Measurements from ENCODE around the gene PPIE.
A peak's percentile ranks its signal among the peaks of the same experiment; 100 is the strongest.
"Not testable (repeated sequence)": the region's sequence is repeated elsewhere in the genome, so short reads cannot be mapped to it uniquely, and the experiment has no call there.

The PPIE gene

DNA sequence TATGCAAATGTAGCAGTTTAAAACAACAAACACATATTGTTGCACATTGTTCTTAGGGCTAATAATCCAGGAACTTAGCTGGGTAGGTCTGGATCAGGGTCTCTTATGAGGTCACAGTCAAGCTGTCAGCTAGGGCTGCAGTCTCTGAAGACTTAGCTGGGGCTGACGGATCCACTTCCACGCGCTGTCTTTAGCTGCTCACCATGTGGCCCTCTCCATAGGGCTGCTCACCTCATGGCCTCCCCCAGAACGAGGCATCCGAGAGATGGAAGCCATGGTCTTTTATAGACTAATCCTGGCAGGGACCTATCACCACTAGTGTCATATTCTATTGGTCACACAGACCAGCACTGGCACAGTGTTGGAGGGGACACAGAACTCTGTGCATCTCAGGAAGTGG is 41.1 kb downstream of the PPIE start:
- DNase-seq: no peak

DNA sequence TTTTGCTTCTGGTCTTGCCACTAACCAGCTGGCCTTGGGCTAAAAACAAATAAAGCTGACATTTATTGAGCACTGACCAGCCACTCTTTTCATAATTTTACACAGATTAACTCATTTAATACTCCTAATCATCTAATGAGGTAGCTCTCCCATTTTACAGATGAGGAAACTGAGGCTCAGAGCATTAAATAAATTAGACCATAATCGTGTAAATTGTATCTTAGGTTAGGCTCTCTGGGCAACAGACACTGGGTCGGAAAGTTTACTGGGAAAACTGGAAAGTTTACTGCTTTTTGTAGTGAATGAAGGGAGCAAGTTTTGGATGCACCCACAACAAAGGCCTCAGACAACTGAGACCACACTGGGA is 42.6 kb downstream of the PPIE start:
- DNase-seq: no peak

- no peak for DNase-seq
These were observed 43.4 kb downstream of the PPIE start for GRCh38 chr1:39782103-39782502.

DNA sequence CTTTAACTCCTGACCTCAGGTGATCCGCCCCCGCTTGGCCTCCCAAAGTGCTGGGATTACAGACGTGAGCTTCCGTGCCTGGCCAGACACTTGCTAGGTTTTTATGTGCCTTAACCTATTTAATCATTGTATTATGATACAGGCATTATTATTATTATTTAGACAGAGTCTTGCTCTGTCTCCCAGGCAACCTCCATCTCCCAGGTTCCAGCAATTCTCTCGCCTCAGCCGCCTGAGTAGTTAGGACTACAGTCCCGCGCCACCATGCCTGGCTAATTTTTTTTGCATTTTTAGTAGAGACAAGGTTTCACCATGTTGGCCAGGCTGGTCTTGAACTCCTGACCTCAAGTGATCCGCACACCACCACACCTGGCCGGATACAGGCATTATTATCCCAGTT is 44.0 kb downstream of the PPIE start:
- DNase-seq: not testable (repeated sequence)

DNA sequence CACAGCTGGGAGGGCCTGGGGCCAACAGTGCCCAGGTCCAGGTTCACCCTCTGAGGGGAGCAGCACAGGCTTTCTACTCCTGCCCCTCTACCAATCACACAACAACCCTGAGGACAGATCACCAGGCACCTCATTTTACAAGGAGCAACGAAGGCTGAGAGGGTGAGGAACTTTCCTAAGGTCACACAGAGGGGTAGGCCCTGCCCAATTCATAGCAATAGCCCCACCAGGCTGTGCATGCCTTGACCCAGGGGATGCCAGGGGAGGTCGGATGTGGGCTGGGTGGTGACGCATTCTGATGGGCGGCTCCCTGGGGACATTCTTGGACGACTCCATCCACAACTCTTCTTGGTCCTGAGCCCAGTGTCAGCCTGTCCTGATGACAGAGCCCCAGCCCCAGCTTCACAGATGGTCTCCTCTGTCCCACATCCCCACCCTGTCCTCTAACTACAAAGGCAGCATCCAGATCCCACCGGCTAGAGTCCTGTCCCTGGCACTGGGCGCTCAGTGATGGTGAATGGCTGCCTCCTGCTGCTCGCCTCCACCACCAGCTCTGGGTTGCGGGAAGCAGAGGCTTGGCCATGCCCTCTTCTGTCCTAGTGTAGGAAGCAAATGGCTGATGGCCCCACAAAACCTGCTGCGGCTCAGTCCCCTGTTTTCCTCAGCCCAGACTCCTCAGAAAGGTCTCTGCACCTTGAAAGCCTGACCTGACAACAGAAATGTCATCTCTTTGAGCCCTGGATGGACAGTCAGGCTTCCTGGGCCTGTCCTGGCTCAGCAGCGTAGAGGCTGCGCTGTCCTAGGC is 47.8 kb downstream of the PPIE start:
- not testable (repeated sequence) for DNase-seq

DNA sequence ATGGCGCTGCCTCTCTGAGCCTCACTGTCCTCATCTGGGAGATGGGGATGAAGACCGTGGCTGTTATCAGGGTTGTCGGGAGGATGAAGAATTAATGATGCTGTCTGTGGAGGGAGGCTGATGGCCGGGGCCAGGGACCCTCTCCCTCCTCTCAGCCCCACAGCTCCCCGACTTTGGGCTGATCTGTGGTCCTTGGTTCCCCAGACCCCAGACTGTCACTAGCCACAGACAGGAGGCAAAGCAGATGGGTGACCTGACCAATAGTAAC is 48.4 kb downstream of the PPIE start:
- not testable (repeated sequence) for DNase-seq

- DNase-seq: no peak
These were observed 48.8 kb downstream of the PPIE start for GRCh38 chr1:39787468-39787867.

- DNase-seq: not testable (repeated sequence)
These were observed 49.3 kb downstream of the PPIE start for GRCh38 chr1:39787964-39788363.

GRCh38 chr1:39788426-39788757 is 49.7 kb downstream of the PPIE start:
- peak; percentile 10 for DNase-seq

DNA sequence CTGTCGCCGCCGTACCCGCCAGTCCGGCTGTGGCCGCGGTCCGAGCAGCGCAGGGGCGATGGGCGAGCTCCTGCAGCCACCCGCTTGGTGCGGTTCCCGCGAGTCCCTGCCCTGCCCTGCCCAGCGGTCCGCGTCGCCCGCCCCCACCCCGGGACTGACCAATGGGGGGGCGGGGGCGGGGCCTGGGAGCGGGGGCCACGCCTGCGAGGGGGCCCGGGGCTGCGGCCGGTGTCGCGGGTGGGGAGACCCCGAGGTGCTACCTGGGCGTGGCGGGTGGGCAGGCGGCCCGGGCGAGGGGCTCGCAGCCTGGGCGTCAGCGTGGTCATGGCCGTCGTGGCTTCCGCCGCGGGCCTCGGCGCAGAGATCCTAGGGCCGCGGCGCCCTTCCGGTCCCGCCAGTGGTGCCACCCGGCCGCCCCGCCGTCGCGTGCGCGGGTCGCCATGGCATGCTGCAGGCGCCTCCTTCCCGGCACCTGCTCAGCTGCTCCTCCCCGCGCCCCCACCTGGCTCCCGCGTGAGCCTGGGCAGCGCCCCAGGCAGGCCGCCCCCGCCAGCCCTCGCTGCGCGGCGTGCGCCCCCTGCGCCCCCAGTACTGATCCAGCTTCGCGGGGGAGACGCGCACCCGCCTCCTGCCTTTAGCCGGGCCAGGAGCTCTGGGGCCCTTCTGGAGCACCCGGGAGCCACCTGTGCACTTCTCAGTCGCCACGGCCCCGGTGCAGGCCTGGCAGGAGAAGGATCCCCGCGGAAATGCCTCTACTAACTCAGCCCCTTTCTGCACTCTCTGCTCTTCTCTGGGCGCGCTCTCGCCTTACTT is 50.3 kb downstream of the PPIE start, which contains the start of gene BMP8B:
BMP8B (minus strand) TSS at position 108 of the 813 bp plus-strand sequence. CDS start 380 bp downstream, outside the sequence.
- peak; percentile 39 for DNase-seq

DNA sequence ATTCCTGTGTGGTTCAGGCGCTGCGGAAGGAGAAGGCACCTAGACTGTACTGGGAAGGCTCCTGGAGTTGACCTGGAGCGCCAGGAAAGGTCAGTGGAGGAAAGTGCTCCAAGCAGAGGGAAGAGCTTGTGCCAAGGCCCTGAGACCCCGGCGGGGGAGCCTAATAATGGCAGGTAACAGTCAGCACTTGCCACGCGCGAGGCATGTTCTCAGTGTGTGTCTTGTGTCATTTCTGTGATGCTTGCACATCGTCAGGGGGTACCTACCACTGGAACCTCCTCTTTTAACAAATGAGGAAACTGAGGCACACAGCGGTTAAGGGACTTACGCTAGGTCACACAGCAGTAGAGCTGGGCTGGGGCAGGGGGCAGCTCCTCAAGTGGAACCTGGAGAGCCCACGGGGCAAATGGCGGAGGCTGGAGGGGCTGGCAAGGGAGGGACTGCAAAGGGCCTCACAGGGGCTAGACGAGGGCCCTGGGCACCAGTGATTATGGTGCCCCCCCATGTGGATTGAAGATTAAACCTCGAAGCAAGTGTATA is 51.0 kb downstream of the PPIE start:
- DNase-seq: no peak

DNA sequence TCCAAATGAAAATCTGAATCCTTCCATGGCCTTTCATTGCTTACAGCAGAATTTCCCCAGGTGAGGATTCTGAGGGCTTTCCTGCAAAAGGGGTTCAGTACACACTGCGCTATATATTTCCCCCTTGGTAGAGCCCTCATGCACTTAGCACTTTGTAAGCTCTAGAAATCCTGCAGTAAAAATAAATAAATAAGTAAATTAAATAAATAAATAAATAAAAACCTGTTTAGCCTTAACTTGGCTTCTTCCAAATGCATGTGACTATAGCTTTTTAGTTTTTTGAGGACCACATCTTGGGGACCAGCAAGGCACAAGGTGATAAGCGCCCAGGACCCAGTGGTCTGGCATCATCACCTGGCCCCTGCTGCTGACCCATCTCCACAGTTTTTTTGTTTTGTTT is 53.2 kb downstream of the PPIE start:
- no peak for DNase-seq

DNA sequence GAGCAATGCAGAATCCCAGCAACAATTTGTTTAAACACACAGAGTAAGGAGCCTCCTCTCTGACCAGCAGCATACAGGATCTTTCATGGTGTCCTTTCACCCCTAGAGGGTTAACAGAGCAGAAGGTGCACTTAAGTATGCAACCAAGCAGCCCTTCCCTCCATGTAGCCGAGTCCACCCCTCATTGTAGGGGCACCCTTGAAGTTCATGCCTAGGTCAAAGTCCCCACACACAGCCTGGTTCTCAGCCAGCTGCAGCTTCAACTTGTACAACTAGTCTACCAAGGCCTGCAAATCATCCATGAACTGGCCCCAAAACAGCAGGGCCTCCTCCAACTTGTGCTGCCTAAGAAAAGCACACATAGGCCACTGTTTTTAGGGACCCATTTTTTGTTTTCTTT is 57.0 kb downstream of the PPIE start:
- DNase-seq: no peak

DNA sequence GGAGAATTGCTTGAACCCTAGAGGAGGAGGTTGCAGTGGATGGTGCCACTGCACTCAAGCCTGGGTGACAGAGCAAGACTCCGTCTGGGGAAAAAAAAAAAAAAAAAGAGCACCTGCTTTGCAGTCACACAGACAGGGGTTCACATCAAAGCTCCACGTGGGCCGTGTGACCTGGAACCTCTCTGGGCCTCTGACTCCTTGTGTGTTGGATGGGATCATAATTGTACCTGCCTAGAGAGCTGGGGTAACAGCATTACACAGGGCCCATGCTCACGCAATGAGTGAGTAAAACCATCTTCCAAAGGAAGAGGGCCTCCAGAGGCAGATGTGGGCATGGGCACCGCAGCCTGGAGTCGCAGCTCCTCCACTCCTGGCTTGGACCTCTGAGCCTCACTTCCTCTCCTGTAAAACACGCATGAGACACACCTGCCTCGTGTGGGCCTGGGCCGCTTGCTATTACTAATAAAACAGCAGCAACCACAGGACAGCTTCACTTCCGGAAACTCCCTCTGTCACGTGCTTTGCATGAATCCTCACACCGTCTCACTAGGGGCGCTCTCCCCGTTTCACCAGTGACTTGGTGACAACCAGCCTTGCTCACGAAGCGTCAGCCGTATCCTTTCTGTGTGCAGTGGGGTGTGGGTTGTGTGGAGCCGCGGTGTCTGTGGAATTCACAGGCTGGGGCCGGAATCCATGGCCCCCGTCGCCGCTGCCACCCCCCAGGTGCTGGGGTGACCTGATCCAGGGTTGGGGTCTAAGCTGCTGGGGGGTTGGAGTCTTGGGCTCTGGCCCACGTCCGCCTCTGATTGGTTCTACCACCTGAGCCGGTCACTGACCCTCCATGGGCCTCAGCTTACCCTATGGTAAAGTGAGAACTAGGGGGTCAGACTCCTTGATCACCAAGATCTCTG is 60.4 kb downstream of the PPIE start:
- peak; percentile 80 for DNase-seq

- peak; percentile 72 for DNase-seq
These were observed 61.2 kb downstream of the PPIE start for GRCh38 chr1:39799770-39800470.

DNA sequence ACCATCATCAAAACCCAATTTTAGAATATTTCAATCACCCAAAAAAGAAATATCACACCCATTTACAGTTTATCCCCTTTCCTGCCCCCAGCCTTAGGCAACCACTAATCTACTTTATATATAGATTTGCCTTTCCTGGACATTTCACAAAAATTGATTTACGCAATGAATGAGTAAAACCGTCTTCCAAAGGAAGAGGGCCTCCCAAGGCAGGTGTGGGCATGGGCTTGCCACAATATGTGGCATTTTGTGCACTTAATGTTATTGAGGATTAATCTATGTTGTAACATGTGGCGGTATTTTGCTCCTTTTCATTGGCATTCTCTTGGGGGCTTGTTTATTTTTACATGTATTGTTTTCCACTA is 61.8 kb downstream of the PPIE start:
- DNase-seq: no peak

DNA sequence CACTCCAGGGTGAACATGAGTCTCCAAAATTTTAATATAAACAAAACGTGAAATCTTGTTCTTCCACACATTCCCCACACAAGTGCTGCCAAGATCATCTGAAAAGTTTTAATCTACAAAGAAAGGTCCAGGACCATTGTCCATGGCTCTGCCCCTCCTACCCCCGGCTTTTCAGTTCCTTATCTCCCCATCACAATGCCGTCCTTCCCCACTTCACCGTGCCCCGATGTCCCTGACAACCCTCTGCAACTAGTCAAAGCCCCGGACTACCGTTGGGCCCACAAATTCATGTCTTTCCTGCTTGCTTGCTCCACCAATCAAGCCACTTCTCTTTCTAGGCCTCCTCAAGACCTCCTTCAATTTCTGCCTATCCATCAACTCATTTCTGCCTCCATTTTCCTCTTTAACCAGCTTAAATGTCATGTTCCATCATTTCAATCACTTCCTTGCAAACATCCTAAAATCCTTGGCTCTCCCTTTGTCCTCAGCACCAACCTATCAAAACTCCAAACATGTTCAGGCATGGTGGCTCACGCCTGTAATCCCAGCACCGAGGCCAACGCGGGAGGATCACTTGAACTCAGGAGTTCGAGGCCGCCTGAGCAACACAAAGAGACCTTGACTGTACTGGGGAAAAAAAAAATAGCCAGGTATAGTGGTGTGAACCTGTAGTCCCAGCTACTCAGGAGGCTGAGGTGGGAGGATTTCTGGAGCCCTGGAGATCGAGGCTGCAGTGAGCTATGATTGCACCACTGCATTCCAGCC is 64.0 kb downstream of the PPIE start:
- no peak for DNase-seq

DNA sequence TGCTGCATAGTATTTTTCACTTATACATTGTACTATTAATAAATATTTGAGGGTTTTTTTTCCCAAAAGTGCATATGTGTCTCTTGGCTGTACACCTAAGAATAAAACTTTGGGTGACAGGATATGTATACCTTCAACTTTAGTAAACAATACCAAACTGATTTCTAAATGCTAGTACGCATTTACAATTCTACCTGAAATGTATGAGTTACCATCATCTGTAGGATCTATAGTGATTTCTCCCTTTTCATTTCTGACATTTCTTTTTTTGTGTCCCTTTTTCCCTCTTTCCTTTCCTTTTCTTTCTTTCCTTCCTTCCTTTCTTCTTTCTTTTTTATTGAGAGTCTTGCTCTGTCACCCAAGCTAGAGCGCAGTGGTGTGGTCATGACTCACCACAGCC is 66.7 kb downstream of the PPIE start:
- DNase-seq: no peak

DNA sequence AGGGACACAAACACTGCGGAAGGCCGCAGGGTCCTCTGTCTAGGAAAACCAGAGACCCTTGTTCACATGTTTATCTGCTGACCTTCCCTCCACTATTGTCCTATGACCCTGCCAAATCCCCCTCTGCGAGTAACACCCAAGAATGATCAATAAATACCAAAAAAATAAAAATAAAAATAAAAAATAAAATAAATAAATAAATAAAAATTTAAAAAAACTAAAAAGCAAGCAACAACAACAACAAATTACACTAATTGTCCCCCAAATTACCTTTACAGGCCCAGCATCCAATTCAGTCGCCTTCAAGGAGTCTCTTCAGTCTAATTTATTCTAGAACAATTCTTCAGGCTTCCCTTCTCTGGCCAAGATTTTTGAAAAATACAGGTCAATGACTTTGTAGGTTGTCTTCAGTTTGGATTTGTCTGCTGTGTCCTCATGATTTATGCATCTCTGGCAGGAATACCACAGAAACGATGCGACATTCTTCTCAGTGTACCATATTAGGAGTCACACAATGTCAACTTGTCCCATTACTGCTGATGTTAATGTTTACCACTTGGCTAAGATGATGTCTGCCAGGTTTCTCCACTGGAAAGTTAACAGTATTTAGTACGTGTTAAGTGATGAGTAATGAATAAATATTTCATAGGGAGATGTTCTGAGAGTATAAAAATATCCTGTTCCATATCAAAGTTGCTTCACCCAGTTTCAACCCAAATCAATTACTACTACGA is 70.3 kb downstream of the PPIE start:
- no peak for DNase-seq

GRCh38 chr1:39812913-39813312 is 74.2 kb downstream of the PPIE start:
- DNase-seq: no peak

Measured in stimulated activated CD4-positive, alpha-beta T cell treated with anti-CD3 and anti-CD28 coated beads, Interleukin-12 subunit alpha, Interleukin-12 subunit beta, amount 100 ng/mL, for 4 hours (primary cell).